Activated CD4-positive, alpha-beta T cell treated with anti-CD3 and anti-CD28 coated beads, Interleukin-2, amount 50 U/mL, for 4 hours (primary cell): Measurements from ENCODE around the gene LNPK.
"Not testable (repeated sequence)": the region's sequence is repeated elsewhere in the genome, so short reads cannot be mapped to it uniquely, and the experiment has no call there.

Experiments used
- DNase-seq, 2 experiments: peaks; one replicate each; pipeline ENCODE4 v3.0.0-alpha.2; 2020

The LNPK gene

DNA sequence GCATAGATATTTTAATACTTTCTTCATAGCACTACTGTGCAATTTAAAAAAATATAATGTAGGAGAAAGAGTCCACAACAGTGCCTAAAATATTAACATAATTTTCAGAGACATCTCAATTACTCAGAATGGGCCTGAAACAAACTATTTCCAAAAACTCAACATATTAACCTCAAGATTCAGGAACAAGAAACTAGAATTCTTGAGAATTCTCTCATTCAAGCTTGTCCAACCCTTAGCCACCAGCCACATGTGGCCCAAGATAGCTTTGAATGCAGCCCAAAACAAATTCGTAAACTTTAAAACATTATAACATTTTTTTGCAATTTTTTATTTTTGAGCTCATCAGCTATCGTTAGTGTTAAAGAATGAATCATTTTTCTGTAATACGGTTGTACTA is 35.2 kb downstream of the LNPK start:
- no peak for DNase-seq

GRCh38 chr2:175965773-175966172 is 36.3 kb downstream of the LNPK start:
- DNase-seq: no peak

GRCh38 chr2:175964195-175964594 is 37.9 kb downstream of the LNPK start:
- no peak for DNase-seq

- DNase-seq: not testable (repeated sequence)
These were observed 38.9 kb downstream of the LNPK start for GRCh38 chr2:175963171-175963570.

DNA sequence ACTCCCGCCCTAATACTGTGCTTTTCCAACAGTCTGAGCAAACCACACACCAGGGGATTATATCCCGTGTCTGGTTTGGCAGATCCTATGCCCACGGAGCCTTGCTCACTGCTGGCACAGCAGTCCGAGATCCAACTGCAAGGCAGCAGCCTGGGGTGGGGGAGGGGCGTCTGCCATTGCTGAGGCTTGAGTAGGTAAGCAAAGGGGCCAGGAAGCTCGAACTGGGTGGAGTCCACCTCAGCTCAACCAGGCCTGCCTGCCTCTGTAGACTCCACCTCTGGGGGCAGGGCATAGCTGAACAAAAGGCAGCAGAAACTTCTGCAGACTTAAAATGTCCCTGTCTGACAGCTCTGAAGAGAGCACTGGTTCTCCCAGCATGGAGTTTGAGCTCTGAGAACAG is 44.2 kb downstream of the LNPK start:
- DNase-seq: no peak

DNA sequence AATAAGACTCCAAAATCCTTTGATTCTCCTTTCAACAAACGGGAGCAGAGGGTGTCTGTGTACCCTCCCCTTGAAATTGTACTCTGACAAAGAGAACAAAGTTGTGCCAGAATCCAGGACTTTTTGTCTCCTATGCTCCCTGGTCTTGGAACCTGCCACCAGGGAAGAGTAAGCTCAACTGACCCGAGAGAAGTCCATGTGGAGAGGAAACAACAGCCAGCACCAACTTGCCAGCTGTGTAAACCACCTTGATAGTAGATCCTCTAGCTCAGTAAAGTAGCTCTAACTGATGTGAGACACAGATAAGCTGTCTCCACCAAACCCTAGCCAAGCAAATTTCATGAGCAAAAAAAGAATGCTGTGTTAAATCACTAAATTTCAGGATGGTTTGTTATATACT is 46.9 kb downstream of the LNPK start:
- no peak for DNase-seq

GRCh38 chr2:175950512-175950911 is 51.6 kb downstream of the LNPK start:
- no peak for DNase-seq

- no peak for DNase-seq
These were observed 53.9 kb downstream of the LNPK start for GRCh38 chr2:175948191-175948590.

GRCh38 chr2:175947073-175947472 is 55.0 kb downstream of the LNPK start:
- no peak for DNase-seq

GRCh38 chr2:175941699-175942098 is 60.4 kb downstream of the LNPK start:
- no peak for DNase-seq

GRCh38 chr2:175937216-175937615 is 64.9 kb downstream of the LNPK start:
- DNase-seq: no peak

DNA sequence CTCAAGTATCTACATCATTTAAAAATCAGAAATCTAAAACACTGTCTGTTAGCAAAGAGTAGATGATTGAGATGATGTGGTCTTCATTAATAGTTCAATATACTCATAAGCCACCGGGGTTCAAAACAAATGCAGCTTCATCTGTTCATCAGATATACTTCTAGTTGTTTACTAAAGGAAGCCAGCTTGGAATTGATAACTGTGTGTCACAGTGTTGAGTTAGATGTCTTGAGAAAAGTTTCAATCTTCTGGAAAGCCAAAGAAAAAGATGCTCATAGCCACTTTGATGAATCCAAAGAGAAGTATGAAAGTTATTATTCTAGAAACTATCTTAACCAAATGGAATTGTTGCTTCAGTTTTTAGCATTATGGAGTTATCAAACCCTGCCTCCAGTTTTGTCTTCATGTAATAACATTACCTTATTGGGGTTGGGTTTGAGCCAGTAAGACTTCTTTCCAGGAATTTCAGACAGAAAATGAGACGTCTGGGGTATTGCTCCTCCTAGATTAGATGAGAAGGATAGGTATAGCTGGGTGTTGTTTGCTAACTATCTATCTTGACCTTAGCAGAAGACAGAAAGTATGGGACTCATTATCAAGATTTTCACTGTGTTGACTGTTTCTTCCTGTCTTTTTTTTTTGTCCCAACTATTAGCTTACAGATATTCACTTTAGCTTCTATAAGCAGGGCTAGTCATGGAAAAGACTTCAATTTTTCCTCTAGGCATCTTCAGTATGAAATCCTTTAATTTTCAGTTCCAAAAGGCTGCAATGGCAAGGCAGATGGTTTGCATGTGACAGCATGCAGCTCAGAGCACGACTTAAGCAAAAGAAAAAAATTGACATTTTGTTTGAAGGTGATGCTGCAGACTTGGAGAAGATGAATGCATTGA is 66.5 kb downstream of the LNPK start:
- DNase-seq: no peak

DNA sequence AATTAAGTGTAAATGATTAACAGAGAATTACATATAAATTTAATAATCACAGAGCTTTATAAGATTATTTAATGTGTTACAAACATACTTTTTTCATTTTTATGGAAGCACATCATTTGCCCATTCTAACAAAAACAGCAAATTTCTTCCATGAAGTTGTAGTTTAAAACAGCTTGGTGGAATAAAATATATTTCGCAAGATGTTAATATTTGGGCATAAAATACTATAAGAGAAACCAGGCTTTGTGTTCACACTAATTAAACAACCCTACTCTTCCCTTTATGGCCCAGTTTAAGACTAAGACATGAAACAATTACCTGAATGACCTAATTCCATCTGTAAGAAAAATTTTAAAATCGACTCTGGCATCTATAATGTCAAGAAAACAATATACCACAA is 69.4 kb downstream of the LNPK start:
- DNase-seq: no peak

DNA sequence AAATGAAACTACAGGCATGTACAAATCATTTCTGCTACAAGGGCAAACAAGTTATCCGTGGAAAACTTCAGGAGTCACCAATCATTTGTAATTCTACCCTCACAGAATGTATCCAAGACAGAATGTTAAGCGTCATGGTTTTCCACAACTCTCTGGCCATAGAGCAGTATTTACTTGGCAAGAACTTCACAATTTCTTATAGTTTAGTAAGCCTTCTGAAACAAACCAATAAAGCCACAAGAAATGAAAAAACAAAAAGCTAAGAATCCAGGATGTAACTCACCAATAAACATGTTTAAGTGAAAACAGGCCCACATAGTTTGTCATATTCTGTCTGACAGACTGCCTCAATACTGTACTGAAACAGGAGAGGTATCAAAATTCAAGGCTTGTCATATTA is 70.3 kb downstream of the LNPK start:
- no peak for DNase-seq

DNA sequence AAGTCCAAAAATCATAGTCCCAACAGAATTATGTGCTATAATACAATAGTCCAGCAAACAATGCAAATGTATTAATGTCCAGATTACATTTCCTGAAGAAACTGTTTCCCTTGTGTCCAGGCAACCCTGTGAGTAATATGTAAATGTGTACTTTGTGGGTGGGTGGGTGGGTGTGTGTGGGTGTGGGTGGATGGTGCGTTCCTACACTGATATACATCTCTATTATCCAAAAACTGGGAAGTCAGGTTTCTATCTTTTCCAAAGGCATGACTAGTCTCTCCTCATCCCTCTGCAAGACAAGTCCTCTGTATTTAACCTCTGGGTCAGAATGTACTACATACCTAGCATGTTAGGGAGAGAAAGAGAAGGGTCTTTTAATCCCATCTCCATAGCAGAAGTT is 71.6 kb downstream of the LNPK start:
- DNase-seq: no peak

DNA sequence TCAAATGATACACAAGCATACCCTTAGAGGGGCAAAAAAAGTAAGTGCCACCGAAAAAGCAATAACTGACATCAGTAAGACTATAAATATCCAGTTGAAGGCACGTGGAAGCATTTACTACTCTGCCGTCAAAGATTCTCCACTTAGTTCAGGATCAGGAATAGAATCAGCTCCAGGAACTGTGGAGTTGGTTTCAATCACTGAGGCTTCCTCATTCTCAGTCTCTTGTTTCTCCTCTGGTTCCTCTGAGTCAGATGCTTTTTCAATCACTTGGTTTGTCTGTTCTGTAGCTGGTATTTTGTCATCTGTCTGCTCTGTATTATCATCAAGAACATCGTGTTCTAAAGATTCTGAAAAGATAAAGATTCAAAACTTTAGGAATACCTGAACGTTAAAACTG is 72.2 kb downstream of the LNPK start:
- DNase-seq: no peak

- DNase-seq: no peak
These were observed 75.8 kb downstream of the LNPK start for GRCh38 chr2:175926272-175926671.

DNA sequence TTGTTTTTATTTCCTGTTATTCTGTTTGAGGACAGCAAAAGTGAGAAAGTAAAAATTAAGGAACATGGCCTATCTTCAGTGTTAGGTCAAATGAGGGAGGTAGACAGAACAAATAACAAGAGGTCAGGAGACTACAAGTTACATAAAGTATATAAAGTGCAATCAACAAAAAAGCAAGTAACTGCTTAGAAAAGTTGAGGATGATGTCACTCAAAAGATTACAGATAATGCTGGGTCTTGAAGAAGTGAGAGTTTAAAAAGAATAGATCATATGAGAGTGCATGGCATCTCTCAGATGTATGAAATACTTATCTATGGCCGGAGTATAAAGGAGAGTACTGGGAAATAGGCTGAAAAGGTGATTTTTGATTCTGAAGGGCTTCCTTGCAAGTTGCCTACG is 79.9 kb downstream of the LNPK start:
- DNase-seq: no peak

DNA sequence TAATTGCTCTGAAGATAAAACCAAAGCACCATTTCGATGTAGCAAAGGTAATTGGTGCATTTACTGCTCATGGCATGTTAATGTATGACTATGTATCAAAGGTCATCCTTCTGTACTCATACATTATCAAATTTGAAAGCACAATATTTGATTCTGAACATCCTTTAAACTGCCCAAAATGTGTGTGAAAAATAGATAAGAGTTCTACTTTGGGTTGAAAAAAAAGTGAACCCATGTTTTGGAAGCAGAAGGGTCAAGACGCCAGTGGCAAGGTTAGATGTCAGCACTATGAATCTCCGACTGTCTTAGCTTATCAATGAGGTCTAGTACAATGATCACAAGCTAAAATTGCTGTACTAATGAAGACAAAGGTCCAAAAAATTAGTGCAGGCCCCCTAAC is 83.1 kb downstream of the LNPK start:
- no peak for DNase-seq

GRCh38 chr2:175914846-175915245 is 87.2 kb downstream of the LNPK start:
- DNase-seq: no peak

DNA sequence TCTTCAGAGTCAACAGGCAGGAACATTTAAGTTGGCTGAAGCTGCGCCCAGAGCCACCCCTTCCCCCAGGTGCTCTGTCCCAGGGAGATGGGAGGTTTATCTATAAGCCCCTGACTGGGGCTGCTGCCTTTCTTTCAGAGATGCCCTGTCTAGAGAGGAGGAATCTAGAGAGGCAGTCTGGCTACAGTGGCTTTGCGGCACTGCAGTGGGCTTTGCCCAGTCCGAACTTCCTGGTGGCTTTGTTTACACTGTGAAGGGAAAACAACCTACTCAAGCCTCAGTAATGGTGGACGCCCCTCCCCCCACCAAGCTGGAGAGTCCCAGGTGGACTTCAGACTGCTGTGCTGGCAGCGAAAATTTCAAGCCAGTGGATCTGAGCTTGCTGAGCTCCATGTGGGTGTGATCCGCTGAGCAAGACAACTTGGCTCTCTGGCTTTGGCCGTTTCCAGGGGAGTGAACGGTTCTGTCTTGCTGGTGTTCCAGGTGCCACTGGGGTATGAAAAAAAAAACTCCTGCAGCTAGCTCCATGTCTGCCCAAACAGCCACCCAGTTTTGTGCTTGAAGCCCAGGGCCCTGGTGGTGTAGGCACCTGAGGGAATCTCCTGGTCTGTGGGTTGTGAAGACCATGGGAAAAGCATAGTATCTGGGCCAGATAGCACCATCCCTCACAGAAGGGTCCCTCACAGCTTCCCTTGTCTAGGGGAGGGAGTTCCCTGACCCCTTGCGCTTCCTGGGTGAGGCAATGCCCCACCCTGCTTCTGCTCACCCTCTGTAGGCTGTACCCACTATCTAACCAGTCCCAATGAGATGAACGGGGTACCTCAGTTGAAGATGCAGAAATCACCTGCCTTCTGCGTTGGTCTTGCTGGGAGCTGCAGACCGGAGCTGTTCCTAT is 88.0 kb downstream of the LNPK start:
- not testable (repeated sequence) for DNase-seq

GRCh38 chr2:175913267-175913666 is 88.8 kb downstream of the LNPK start:
- not testable (repeated sequence) for DNase-seq

- DNase-seq: no peak
These were observed 98.0 kb downstream of the LNPK start for GRCh38 chr2:175904035-175904434.

DNA sequence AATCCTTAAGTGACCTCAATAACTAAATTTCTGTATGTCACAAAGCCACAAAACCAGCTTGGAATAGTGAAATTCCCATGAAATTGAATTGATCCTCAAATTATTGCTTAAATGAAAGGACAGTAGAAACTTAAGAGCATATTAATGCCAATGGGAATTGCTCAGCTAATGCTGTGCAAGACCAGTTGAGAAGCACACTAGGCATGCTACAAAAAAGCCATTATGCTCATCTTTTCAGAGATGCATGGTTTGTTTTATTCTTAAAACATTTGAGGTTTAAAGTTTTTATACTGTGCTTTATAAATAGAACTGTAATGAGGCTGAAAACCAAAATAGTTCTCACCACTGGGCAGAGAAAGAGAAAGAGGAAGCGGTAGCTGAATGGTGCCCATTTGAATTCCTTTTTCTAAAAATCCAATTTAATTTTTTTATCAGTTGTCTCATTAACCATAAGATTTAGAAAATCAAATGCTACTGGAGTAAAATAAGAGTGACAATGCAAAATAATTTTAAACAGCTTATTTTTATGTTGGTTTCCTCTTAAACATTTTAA is 98.6 kb downstream of the LNPK start:
- no peak for DNase-seq
